HepG2 (cell line): ENCODE data around the gene BCAS3. TPM values are rescaled to one million over a fixed set of nuclear protein-coding genes. Genes with fewer than 3 reads are reported as not detected.

Source experiments
- ATAC-seq: fragments of 200-7000 bp; cut with Tn5 transposase; 3 replicates; pipeline ENCODE4 v1.9.1; 2020; ENCODE audit warnings: mild to moderate bottlenecking, moderate library complexity
- BruUV-seq: library from RNA; stranded (reverse); fragments of 400-500 nt; replicated peaks from 2 replicates; lab custom pipeline; 2021; lab: Mats Ljungman, UMichigan
- CTCF ChIA-PET: fragments of 300-600 bp; formaldehyde crosslinking; extraction: SDS; loops from one replicate; lab custom pipeline; 2021; ENCODE audit warnings: low total read pairs, inconsistent platforms, low intra/inter-chr PET ratio; lab: Yijun Ruan, JAX
- POLR2A ChIA-PET: fragments of 350-600 bp; sonication (Branson Sonifier 250); formaldehyde crosslinking; loops from one replicate; lab custom pipeline; 2020; ENCODE audit warnings: antibody characterized with exemption, inconsistent platforms; lab: Yijun Ruan, JAX
- DNase-seq: peaks from one replicate; pipeline ENCODE4 v3.0.0-alpha.2; 2015; ENCODE audit warnings: low spot score
- FAIRE-seq: peaks from 3 replicates; lab custom pipeline; 2011; peaks lifted over from hg19 to GRCh38; lab: Jason Lieb, UNC
- H2AFZ ChIP-seq: one replicate; pipeline ENCODE4 v1.6.1; 2011; ENCODE audit warnings: low read length, inconsistent platforms
- H3K27ac ChIP-seq: fragments of 300-600 bp; 3 replicates; pipeline ENCODE4 v1.8.0; 2011; ENCODE audit warnings: mixed run types, mild to moderate bottlenecking, mixed read lengths, low read length, inconsistent platforms; ENCODE audit not compliant: insufficient read depth; ENCODE audit errors: extremely low read length
- H3K27me3 ChIP-seq, 2 experiments: fragments of 200-600 bp in 1 of 2; 2 replicates in 1 of 2; 3 replicates in 1 of 2; pipeline versions ENCODE4 v1.6.0 to v1.8.0; 2011; ENCODE audit warnings: low read length in 2 of 2, mild to moderate bottlenecking in 2 of 2, moderate library complexity in 2 of 2, inconsistent platforms in 1 of 2; ENCODE audit not compliant: insufficient read depth in 2 of 2, control insufficient read depth in 1 of 2
- H3K36me3 ChIP-seq, 2 experiments: fragments of 200-600 bp in 1 of 2; replicated peaks in 1 of 2; 2 replicates in 1 of 2; 3 replicates in 1 of 2; pipeline versions ENCODE4 v1.5.1 to v1.8.0; 2011; ENCODE audit warnings: low read length in 2 of 2, inconsistent platforms in 1 of 2; ENCODE audit not compliant: insufficient read depth in 2 of 2, control insufficient read depth in 1 of 2
- H3K4me1 ChIP-seq: 2 replicates; pipeline ENCODE4 v1.5.1; 2012; ENCODE audit warnings: low read length, inconsistent platforms; ENCODE audit not compliant: insufficient read depth
- H3K4me2 ChIP-seq: 2 replicates; pipeline ENCODE4 v1.6.0; 2011; ENCODE audit warnings: low read depth, low read length, inconsistent platforms
- H3K4me3 ChIP-seq, 3 experiments: fragments of 200-600 bp in 1 of 3; sonication (generic), shearing (Covaris generic) in 1 of 3; replicated peaks in 1 of 3; 2 replicates each; pipeline ENCODE4 v1.5.1; 2011 to 2016; ENCODE audit warnings: low read length in 3 of 3, inconsistent platforms in 2 of 3, low read depth in 2 of 3, mild to moderate bottlenecking in 2 of 3, control low read depth in 1 of 3, mixed read lengths in 1 of 3; ENCODE audit not compliant: insufficient read depth in 1 of 3
- H3K79me2 ChIP-seq: one replicate; pipeline ENCODE4 v1.6.1; 2011; ENCODE audit warnings: low read length, inconsistent platforms; ENCODE audit not compliant: insufficient read depth
- H3K9ac ChIP-seq: 2 replicates; pipeline ENCODE4 v1.6.0; 2011; ENCODE audit warnings: mild to moderate bottlenecking, low read depth, low read length, inconsistent platforms; ENCODE audit not compliant: insufficient read depth
- H3K9me3 ChIP-seq: 2 replicates; pipeline ENCODE4 v1.5.1; 2012; ENCODE audit warnings: mild to moderate bottlenecking, low read length
- H4K20me1 ChIP-seq: 2 replicates; pipeline ENCODE4 v1.6.0; 2011; ENCODE audit warnings: inconsistent platforms, mild to moderate bottlenecking, low read length, moderate library complexity; ENCODE audit not compliant: insufficient read depth
- ATF5 ChIP-seq: sonication (generic); formaldehyde crosslinking; IDR thresholded peaks from 2 replicates; pipeline ENCODE4 v1.4.0; 2020; ENCODE audit warnings: mild to moderate bottlenecking, low read depth, missing genetic modification reagents
- CBX1 ChIP-seq: IDR thresholded peaks from one replicate; pipeline ENCODE4 v1.6.1; 2016; ENCODE audit warnings: antibody characterized with exemption, low read depth
- DNMT3B ChIP-seq: conservative IDR thresholded peaks from 2 replicates; pipeline ENCODE4 v1.6.1; 2016; ENCODE audit warnings: missing biosample characterization, control low read depth
- GATAD1 ChIP-seq: IDR thresholded peaks from 2 replicates; pipeline ENCODE4 v1.6.1; 2016; ENCODE audit warnings: missing genetic modification reagents, missing compliant biosample characterization
- GMEB2 ChIP-seq: IDR thresholded peaks from 2 replicates; pipeline ENCODE4 v1.6.1; 2016; ENCODE audit warnings: missing biosample characterization, missing genetic modification reagents, low read depth
- KDM5B ChIP-seq: sonication (generic); formaldehyde crosslinking; IDR thresholded peaks from 2 replicates; pipeline ENCODE4 v1.4.0; 2020; ENCODE audit warnings: missing genetic modification reagents, mild to moderate bottlenecking, borderline replicate concordance
- MBNL3 ChIP-seq: fragments of 250-450 bp; sonication (Bioruptor Pico); conservative IDR thresholded peaks from 2 replicates; pipeline ENCODE4 v1.8.0; 2022; ENCODE audit warnings: mild to moderate bottlenecking, inconsistent platforms
- PREB ChIP-seq: sonication (generic); formaldehyde crosslinking; IDR thresholded peaks from 2 replicates; pipeline ENCODE4 v1.4.0; 2020; ENCODE audit warnings: missing genetic modification reagents
- TBX2 ChIP-seq: sonication (generic); formaldehyde crosslinking; IDR thresholded peaks from 2 replicates; pipeline ENCODE4 v1.5.0; 2020; ENCODE audit warnings: missing genetic modification reagents, mild to moderate bottlenecking, borderline replicate concordance
- ZNF317 ChIP-seq: sonication (generic); formaldehyde crosslinking; IDR thresholded peaks from 2 replicates; pipeline ENCODE4 v1.5.0; 2020; ENCODE audit warnings: mild to moderate bottlenecking, missing genetic modification reagents
- ZNF546 ChIP-seq: sonication (generic); formaldehyde crosslinking; conservative IDR thresholded peaks from 2 replicates; pipeline ENCODE4 v1.8.1; 2023; ENCODE audit warnings: mild to moderate bottlenecking, missing genetic modification reagents
- ZNF580 ChIP-seq: IDR thresholded peaks from 2 replicates; pipeline ENCODE4 v1.6.1; 2016; ENCODE audit warnings: low read depth, borderline replicate concordance
- WGBS: methylation state at CpG from one replicate; pipeline ENCODE4 v1.1.6; 2017; ENCODE audit warnings: low lambda C conversion rate; 5-methylcytosine and 5-hydroxymethylcytosine counted together
- in situ Hi-C: cut with HindIII; loops from 2 replicates; pipeline ENCODE4 v1.10.0; 2017; ENCODE audit warnings: low pct_unique_long_range_greater_than_20kb; ENCODE audit not compliant: extremely low pct_ligation_motif_present
- intact Hi-C: fragments of 100-400 bp; cut with micrococcal nuclease; formaldehyde crosslinking; loops from one replicate; pipeline ENCODE4 v1.10.0; 2022; ENCODE audit not compliant: unreplicated experiment
- polyA plus RNA-seq, 8 experiments: library from polyadenylated mRNA; depleted of rRNA in 3 of 8; stranded (reverse) in 7 of 8; unstranded in 1 of 8; fragments of >200 nt; fragmentation: Illumina TruSeq in 4 of 8; extraction: Trizol in 4 of 8; gene quantifications; 2 replicates each; pipeline versions ENCODE4 v1.2.1 to v1.2.3, GENCODE V29; 2011 to 2016; ENCODE audit warnings: low read depth in 4 of 8, missing spikeins in 1 of 8, mixed read lengths in 1 of 8; ENCODE audit not compliant: insufficient read depth in 1 of 8
- total RNA-seq, 5 experiments: library from RNA; depleted of rRNA; stranded (reverse); fragments of >200 nt; fragmentation: Illumina TruSeq; extraction: Trizol; gene quantifications; 2 replicates each; pipeline ENCODE4 v1.2.3, GENCODE V29; 2016; ENCODE audit warnings: low read depth in 1 of 5

The BCAS3 gene
- total and polyA plus RNA-seq, 2 of the 13 experiments (the other 11 are each of a cell fraction or from before 2014, with no cell fraction given): 10.7 to 11.2 TPM

GRCh38 chr17:60908324-60908723 is 230.7 kb downstream of the BCAS3 start:
- no peak for ATAC-seq
- BruUV-seq: no TSS peak
- Histone ChIP-seq H3K27me3 (no peaks in the 10 kb centered on the region), H3K9ac (no peak overlapping the region), H4K20me1 (no peaks in the 10 kb centered on the region), H3K4me3 (no peak overlapping the region), H3K79me2 (no peaks in the 10 kb centered on the region), H3K4me1 (no peaks in the 10 kb centered on the region), H3K27ac (no peak overlapping the region), H3K9me3 (no peaks in the 10 kb centered on the region), H3K4me2 (no peak overlapping the region), H2AFZ (no peak overlapping the region), H3K36me3 (no peaks in the 10 kb centered on the region)
- DNase-seq: no peak
- no peak for FAIRE-seq
- CTCF ChIA-PET: no interaction called here
- WGBS: 75% methylated on average over 4 of the region's 4 CpGs
- POLR2A ChIA-PET: no interaction called here
- no peak for TF ChIP-seq ZNF580
- no peak for TF ChIP-seq DNMT3B (CRISPR knock-in tag)
- TF ChIP-seq KDM5B (CRISPR knock-in tag): no peak
- TF ChIP-seq ZNF546: no peak
- TF ChIP-seq GATAD1 (CRISPR knock-in tag): no peak
- no peak for TF ChIP-seq GMEB2 (CRISPR knock-in tag)
- TF ChIP-seq PREB (CRISPR knock-in tag): no peak
- no peak for TF ChIP-seq ZNF317 (CRISPR knock-in tag)
- TF ChIP-seq ATF5 (CRISPR knock-in tag): no peak
- TF ChIP-seq MBNL3 (CRISPR knock-in tag): no peak
- TF ChIP-seq CBX1: no peak
- no peak for TF ChIP-seq TBX2 (CRISPR knock-in tag)
- in situ Hi-C loops (no loop called here), intact Hi-C loops (loop anchor here (10.0 kb wide), 1 partner anchor 184 kb away; no protein-coding TSS in a partner anchor)
